HepG2 (cell line): Measurements from ENCODE around the gene STAMBPL1. TPM values are rescaled to one million over a fixed set of nuclear protein-coding genes. Genes with fewer than 3 reads are reported as not detected.
A peak's percentile ranks its signal among the peaks of the same experiment; 100 is the strongest.

Experiments
- ATAC-seq: fragments of 200-7000 bp; cut with Tn5 transposase; 3 replicates; pipeline ENCODE4 v1.9.1; 2020; ENCODE audit warnings: mild to moderate bottlenecking, moderate library complexity
- Bru-seq: library from RNA; stranded (reverse); fragments of 400-500 nt; gene quantifications from one replicate; lab custom pipeline; 2021; lab: Mats Ljungman, UMichigan
- BruChase-seq, 2 experiments: library from RNA; stranded (reverse); fragments of 400-500 nt; gene quantifications; one replicate each; lab custom pipeline; 2021; lab: Mats Ljungman, UMichigan
- BruUV-seq: library from RNA; stranded (reverse); fragments of 400-500 nt; replicated peaks from 2 replicates; lab custom pipeline; 2021; lab: Mats Ljungman, UMichigan
- CTCF ChIA-PET: fragments of 300-600 bp; formaldehyde crosslinking; extraction: SDS; loops from one replicate; lab custom pipeline; 2021; ENCODE audit warnings: low total read pairs, inconsistent platforms, low intra/inter-chr PET ratio; lab: Yijun Ruan, JAX
- POLR2A ChIA-PET: fragments of 350-600 bp; sonication (Branson Sonifier 250); formaldehyde crosslinking; loops from one replicate; lab custom pipeline; 2020; ENCODE audit warnings: antibody characterized with exemption, inconsistent platforms; lab: Yijun Ruan, JAX
- DNase-seq: peaks from one replicate; pipeline ENCODE4 v3.0.0-alpha.2; 2015; ENCODE audit warnings: low spot score
- FAIRE-seq: peaks from 3 replicates; lab custom pipeline; 2011; peaks lifted over from hg19 to GRCh38; lab: Jason Lieb, UNC
- H2AFZ ChIP-seq: one replicate; pipeline ENCODE4 v1.6.1; 2011; ENCODE audit warnings: low read length, inconsistent platforms
- H3K27ac ChIP-seq: fragments of 300-600 bp; 3 replicates; pipeline ENCODE4 v1.8.0; 2011; ENCODE audit warnings: mixed run types, mild to moderate bottlenecking, mixed read lengths, low read length, inconsistent platforms; ENCODE audit not compliant: insufficient read depth; ENCODE audit errors: extremely low read length
- H3K27me3 ChIP-seq, 2 experiments: fragments of 200-600 bp in 1 of 2; 2 replicates in 1 of 2; 3 replicates in 1 of 2; pipeline versions ENCODE4 v1.6.0 to v1.8.0; 2011; ENCODE audit warnings: low read length in 2 of 2, mild to moderate bottlenecking in 2 of 2, moderate library complexity in 2 of 2, inconsistent platforms in 1 of 2; ENCODE audit not compliant: insufficient read depth in 2 of 2, control insufficient read depth in 1 of 2
- H3K36me3 ChIP-seq, 2 experiments: fragments of 200-600 bp in 1 of 2; replicated peaks in 1 of 2; 2 replicates in 1 of 2; 3 replicates in 1 of 2; pipeline versions ENCODE4 v1.5.1 to v1.8.0; 2011; ENCODE audit warnings: low read length in 2 of 2, inconsistent platforms in 1 of 2; ENCODE audit not compliant: insufficient read depth in 2 of 2, control insufficient read depth in 1 of 2
- H3K4me1 ChIP-seq: 2 replicates; pipeline ENCODE4 v1.5.1; 2012; ENCODE audit warnings: low read length, inconsistent platforms; ENCODE audit not compliant: insufficient read depth
- H3K4me2 ChIP-seq: 2 replicates; pipeline ENCODE4 v1.6.0; 2011; ENCODE audit warnings: low read depth, low read length, inconsistent platforms
- H3K4me3 ChIP-seq, 3 experiments: fragments of 200-600 bp in 1 of 3; sonication (generic), shearing (Covaris generic) in 1 of 3; replicated peaks in 1 of 3; 2 replicates each; pipeline ENCODE4 v1.5.1; 2011 to 2016; ENCODE audit warnings: low read length in 3 of 3, inconsistent platforms in 2 of 3, low read depth in 2 of 3, mild to moderate bottlenecking in 2 of 3, control low read depth in 1 of 3, mixed read lengths in 1 of 3; ENCODE audit not compliant: insufficient read depth in 1 of 3
- H3K79me2 ChIP-seq: one replicate; pipeline ENCODE4 v1.6.1; 2011; ENCODE audit warnings: low read length, inconsistent platforms; ENCODE audit not compliant: insufficient read depth
- H3K9ac ChIP-seq: 2 replicates; pipeline ENCODE4 v1.6.0; 2011; ENCODE audit warnings: mild to moderate bottlenecking, low read depth, low read length, inconsistent platforms; ENCODE audit not compliant: insufficient read depth
- H3K9me3 ChIP-seq: 2 replicates; pipeline ENCODE4 v1.5.1; 2012; ENCODE audit warnings: mild to moderate bottlenecking, low read length
- H4K20me1 ChIP-seq: 2 replicates; pipeline ENCODE4 v1.6.0; 2011; ENCODE audit warnings: inconsistent platforms, mild to moderate bottlenecking, low read length, moderate library complexity; ENCODE audit not compliant: insufficient read depth
- GZF1 ChIP-seq: sonication (generic); formaldehyde crosslinking; IDR thresholded peaks from 2 replicates; pipeline ENCODE4 v1.5.1; 2020; ENCODE audit warnings: mild to moderate bottlenecking, missing genetic modification reagents
- NFIC ChIP-seq: IDR thresholded peaks from 2 replicates; pipeline ENCODE4 v1.6.1; 2012; ENCODE audit warnings: mild to moderate bottlenecking, low read length, inconsistent platforms
- SP2 ChIP-seq: sonication (generic); formaldehyde crosslinking; IDR thresholded peaks from 2 replicates; pipeline ENCODE4 v1.5.1; 2020; ENCODE audit warnings: mild to moderate bottlenecking, missing genetic modification reagents
- TMF1 ChIP-seq: sonication (generic); formaldehyde crosslinking; IDR thresholded peaks from 2 replicates; pipeline ENCODE4 v1.8.1; 2022; ENCODE audit warnings: low read depth, missing genetic modification reagents
- ZNF674 ChIP-seq: sonication (generic); formaldehyde crosslinking; IDR thresholded peaks from 2 replicates; pipeline ENCODE4 v1.5.0; 2020; ENCODE audit warnings: low read depth, mild to moderate bottlenecking, missing genetic modification reagents
- ZNF720 ChIP-seq: sonication (generic); formaldehyde crosslinking; IDR thresholded peaks from 2 replicates; pipeline ENCODE4 v1.4.0; 2020; ENCODE audit warnings: missing genetic modification reagents
- WGBS: methylation state at CpG from one replicate; pipeline ENCODE4 v1.1.6; 2017; ENCODE audit warnings: low lambda C conversion rate; 5-methylcytosine and 5-hydroxymethylcytosine counted together
- in situ Hi-C: cut with HindIII; loops from 2 replicates; pipeline ENCODE4 v1.10.0; 2017; ENCODE audit warnings: low pct_unique_long_range_greater_than_20kb; ENCODE audit not compliant: extremely low pct_ligation_motif_present
- intact Hi-C: fragments of 100-400 bp; cut with micrococcal nuclease; formaldehyde crosslinking; loops from one replicate; pipeline ENCODE4 v1.10.0; 2022; ENCODE audit not compliant: unreplicated experiment
- long read RNA-seq, 2 experiments: library from RNA in 1 of 2; library from polyadenylated mRNA in 1 of 2; stranded (forward) in 1 of 2; unstranded in 1 of 2; transcript quantifications; one replicate each; pipeline ENCODE4 v2.0.0, GENCODE V29; 2019 to 2022
- polyA minus RNA-seq, 3 experiments: library from RNA; depleted of rRNA, polyadenylated mRNA; stranded (reverse); fragments of >200 nt; gene quantifications; 2 replicates each; pipeline ENCODE4 v1.2.3, GENCODE V29; 2011; ENCODE audit warnings: low replicate concordance in 1 of 3
- polyA plus RNA-seq, 8 experiments: library from polyadenylated mRNA; depleted of rRNA in 3 of 8; stranded (reverse) in 7 of 8; unstranded in 1 of 8; fragments of >200 nt; fragmentation: Illumina TruSeq in 4 of 8; extraction: Trizol in 4 of 8; gene quantifications; 2 replicates each; pipeline versions ENCODE4 v1.2.1 to v1.2.3, GENCODE V29; 2011 to 2016; ENCODE audit warnings: low read depth in 4 of 8, missing spikeins in 1 of 8, mixed read lengths in 1 of 8; ENCODE audit not compliant: insufficient read depth in 1 of 8
- total RNA-seq, 5 experiments: library from RNA; depleted of rRNA; stranded (reverse); fragments of >200 nt; fragmentation: Illumina TruSeq; extraction: Trizol; gene quantifications; 2 replicates each; pipeline ENCODE4 v1.2.3, GENCODE V29; 2016; ENCODE audit warnings: low read depth in 1 of 5
- TF ChIP-seq, protein P1 (sequence below), 2 experiments: fragments of 450-650 bp in 1 of 2; sonication (generic) in 1 of 2; formaldehyde crosslinking in 1 of 2; IDR thresholded peaks; 2 replicates each; pipeline versions ENCODE4 v1.6.1 to v1.8.0; 2016 to 2022; ENCODE audit warnings: antibody characterized with exemption in 1 of 2, mild to moderate bottlenecking in 1 of 2, missing genetic modification reagents in 1 of 2
- TF ChIP-seq, protein P2 (sequence below): sonication (generic); formaldehyde crosslinking; IDR thresholded peaks from 2 replicates; pipeline ENCODE4 v1.8.1; 2023; ENCODE audit warnings: mild to moderate bottlenecking, missing genetic modification reagents, borderline replicate concordance

Gene STAMBPL1
- 1.5 and 1.6 TPM in 2 replicates for total RNA-seq (2016; rRNA removed; fragmentation: Illumina TruSeq; extraction: Trizol)
- 0.79 and 1.1 TPM in 2 replicates for total RNA-seq (2016; cell fraction: cytosol; rRNA removed; fragmentation: Illumina TruSeq; extraction: Trizol; ENCODE audit: low read depth)
- 1.7 TPM in 2 replicates for total RNA-seq (2016; cell fraction: insoluble cytoplasmic fraction; rRNA removed; fragmentation: Illumina TruSeq; extraction: Trizol)
- total RNA-seq (2016; cell fraction: membrane; rRNA removed; fragmentation: Illumina TruSeq; extraction: Trizol), result 1.5 and 1.6 TPM in 2 replicates
- 3.3 and 3.9 TPM in 2 replicates for total RNA-seq (2016; cell fraction: nucleus; rRNA removed; fragmentation: Illumina TruSeq; extraction: Trizol)
- 1.0 and 1.4 TPM in 2 replicates for polyA plus RNA-seq (2011; rRNA removed)
- 0.82 and 0.91 TPM in 2 replicates for polyA plus RNA-seq (2011; cell fraction: cytosol; rRNA removed)
- 1.6 and 2.4 TPM in 2 replicates for polyA plus RNA-seq (2011; cell fraction: nucleus; rRNA removed)
- polyA plus RNA-seq (2012), result 0.62 and 0.73 TPM in 2 replicates
- polyA plus RNA-seq (2016; cell fraction: cytosol; fragmentation: Illumina TruSeq; extraction: Trizol; ENCODE audit: low read depth), result 0.42 and 0.52 TPM in 2 replicates
- 1.2 and 1.9 TPM in 2 replicates for polyA plus RNA-seq (2016; cell fraction: insoluble cytoplasmic fraction; fragmentation: Illumina TruSeq; extraction: Trizol; ENCODE audit: low read depth)
- polyA plus RNA-seq (2016; cell fraction: membrane; fragmentation: Illumina TruSeq; extraction: Trizol; ENCODE audit: low read depth), result 0.41 and 0.76 TPM in 2 replicates
- polyA plus RNA-seq (2016; cell fraction: nucleus; fragmentation: Illumina TruSeq; extraction: Trizol; ENCODE audit: insufficient read depth, low read depth), result 0.38 and 1.6 TPM in 2 replicates
- polyA minus RNA-seq (2011; rRNA and poly(A)+ RNA removed; ENCODE audit: low replicate concordance), result 1.6 and 17.0 TPM in 2 replicates
- 0.49 and 0.62 TPM in 2 replicates for polyA minus RNA-seq (2011; cell fraction: cytosol; rRNA and poly(A)+ RNA removed)
- polyA minus RNA-seq (2011; cell fraction: nucleus; rRNA and poly(A)+ RNA removed), result 5.2 and 5.8 TPM in 2 replicates
- percentile 45 among the genes with signal in this experiment for Bru-seq, nascent RNA
- BruChase-seq, experiment 1, labeled RNA remaining after a 6-hour chase, result percentile 41 among the genes with signal in this experiment
- percentile 43 among the genes with signal in this experiment for BruChase-seq, experiment 2, labeled RNA remaining after a 2-hour chase
- long read RNA-seq, experiment 1, result 0 reads
- long read RNA-seq, experiment 2, partial matches to known transcripts, result 1 of 3 reads
- long read RNA-seq, experiment 2, other reads (novel, unspliced or antisense), result 1 of 3 reads

DNA sequence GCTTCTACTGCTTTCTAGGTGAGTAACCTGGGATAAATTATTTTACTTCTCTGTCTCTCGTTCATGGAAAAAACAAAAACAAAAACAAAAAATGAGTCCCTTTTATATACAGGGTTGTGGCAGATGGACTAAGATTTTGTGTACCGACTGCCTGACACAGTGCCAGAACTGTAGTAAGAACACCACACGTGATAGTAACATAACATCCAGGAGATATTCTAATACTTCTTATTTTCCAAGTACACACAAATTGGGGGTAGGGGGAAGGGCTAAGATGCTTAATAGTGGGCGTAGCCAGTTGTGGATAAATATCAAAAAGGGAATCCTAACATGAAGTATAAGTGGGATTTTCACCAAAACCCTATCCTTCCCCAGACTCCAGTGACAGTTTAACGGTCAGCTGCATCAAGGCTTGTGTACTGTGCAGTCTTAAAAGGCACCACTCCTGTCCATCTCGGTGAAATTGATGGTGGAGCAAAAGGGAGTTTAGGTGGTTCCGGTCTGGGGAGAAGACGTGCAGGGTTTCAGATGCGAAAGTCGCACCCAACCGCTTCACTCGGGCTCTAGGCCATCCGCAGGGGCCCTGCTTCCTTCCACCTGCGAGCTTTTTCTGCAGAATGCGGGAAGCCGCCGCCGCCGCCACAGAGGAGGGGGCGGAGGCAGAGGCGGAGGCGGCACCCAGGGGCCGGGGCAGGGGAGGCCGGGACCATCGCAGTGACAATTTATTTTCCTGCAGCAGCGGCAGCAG lies at the start of gene STAMBPL1:
Gene STAMBPL1 (plus strand): TSS at position 712 of the 748 bp plus-strand sequence. CDS start 21,464 bp downstream, outside the sequence.
- intact Hi-C loops, result loop anchor here (1.0 to 5.0 kb wide), 4 partner anchors 16 to 143 kb away; no protein-coding TSS in a partner anchor
- Histone ChIP-seq H2AFZ (peak within 1 kb of the TSS; percentile 38), H4K20me1 (no peaks in the 10 kb centered on the region), H3K27ac (peak within 1 kb of the TSS; percentile 14), H3K4me1 (peaks cover 20% of the 10 kb centered on the region), H3K9ac (peak within 1 kb of the TSS; percentile 58), H3K4me3 (peak within 1 kb of the TSS; percentile 65 to 85 (median 67)), H3K9me3 (no peaks in the 10 kb centered on the region), H3K36me3 (no peaks in the 10 kb centered on the region), H3K79me2 (no peaks in the 10 kb centered on the region), H3K4me2 (peak within 1 kb of the TSS; percentile 91), H3K27me3 (peaks cover 0 to 15% of the 10 kb centered on the region in 2 experiments; a peak in 1 of 5 replicates)
- BruUV-seq, result no TSS peak
- DNase-seq (no peak), ATAC-seq (peak; percentile 69), FAIRE-seq (no peak)
- 6% methylated on average over 11 of the region's 26 CpGs for WGBS
- in situ Hi-C loops, result no loop called here
- ChIA-PET POLR2A (no interaction called here), CTCF (no interaction called here)
- TF ChIP-seq, protein P1, sequence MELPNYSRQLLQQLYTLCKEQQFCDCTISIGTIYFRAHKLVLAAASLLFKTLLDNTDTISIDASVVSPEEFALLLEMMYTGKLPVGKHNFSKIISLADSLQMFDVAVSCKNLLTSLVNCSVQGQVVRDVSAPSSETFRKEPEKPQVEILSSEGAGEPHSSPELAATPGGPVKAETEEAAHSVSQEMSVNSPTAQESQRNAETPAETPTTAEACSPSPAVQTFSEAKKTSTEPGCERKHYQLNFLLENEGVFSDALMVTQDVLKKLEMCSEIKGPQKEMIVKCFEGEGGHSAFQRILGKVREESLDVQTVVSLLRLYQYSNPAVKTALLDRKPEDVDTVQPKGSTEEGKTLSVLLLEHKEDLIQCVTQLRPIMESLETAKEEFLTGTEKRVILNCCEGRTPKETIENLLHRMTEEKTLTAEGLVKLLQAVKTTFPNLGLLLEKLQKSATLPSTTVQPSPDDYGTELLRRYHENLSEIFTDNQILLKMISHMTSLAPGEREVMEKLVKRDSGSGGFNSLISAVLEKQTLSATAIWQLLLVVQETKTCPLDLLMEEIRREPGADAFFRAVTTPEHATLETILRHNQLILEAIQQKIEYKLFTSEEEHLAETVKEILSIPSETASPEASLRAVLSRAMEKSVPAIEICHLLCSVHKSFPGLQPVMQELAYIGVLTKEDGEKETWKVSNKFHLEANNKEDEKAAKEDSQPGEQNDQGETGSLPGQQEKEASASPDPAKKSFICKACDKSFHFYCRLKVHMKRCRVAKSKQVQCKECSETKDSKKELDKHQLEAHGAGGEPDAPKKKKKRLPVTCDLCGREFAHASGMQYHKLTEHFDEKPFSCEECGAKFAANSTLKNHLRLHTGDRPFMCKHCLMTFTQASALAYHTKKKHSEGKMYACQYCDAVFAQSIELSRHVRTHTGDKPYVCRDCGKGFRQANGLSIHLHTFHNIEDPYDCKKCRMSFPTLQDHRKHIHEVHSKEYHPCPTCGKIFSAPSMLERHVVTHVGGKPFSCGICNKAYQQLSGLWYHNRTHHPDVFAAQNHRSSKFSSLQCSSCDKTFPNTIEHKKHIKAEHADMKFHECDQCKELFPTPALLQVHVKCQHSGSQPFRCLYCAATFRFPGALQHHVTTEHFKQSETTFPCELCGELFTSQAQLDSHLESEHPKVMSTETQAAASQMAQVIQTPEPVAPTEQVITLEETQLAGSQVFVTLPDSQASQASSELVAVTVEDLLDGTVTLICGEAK (IDR thresholded peaks at IDR 0.05), result no peak
- TF ChIP-seq, protein P1 (CRISPR knock-in tag; IDR thresholded peaks at IDR 0.05), result peak; percentile 9; the same call in 1 of the 2 replicates
- no peak for TF ChIP-seq ZNF720
- no peak for TF ChIP-seq NFIC
- 0 out of 2 replicates have a peak, but pooled peaks have one; percentile 3 for TF ChIP-seq ZNF674
- TF ChIP-seq, protein P2, sequence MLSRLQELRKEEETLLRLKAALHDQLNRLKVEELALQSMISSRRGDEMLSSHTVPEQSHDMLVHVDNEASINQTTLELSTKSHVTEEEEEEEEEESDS (CRISPR knock-in tag), result no peak
- no peak for TF ChIP-seq TMF1 (CRISPR knock-in tag)
- TF ChIP-seq GZF1 (CRISPR knock-in tag), result peak; percentile 66; the same call in 1 of the 2 replicates
- TF ChIP-seq SP2, result 0 out of 2 replicates have a peak, but pooled peaks have one; percentile 7
